GM19099 (cell line): ENCODE measurements around the gene IL36G.

Experiments used
- POLR2A ChIP-seq: IDR thresholded peaks from 3 replicates; pipeline ENCODE4 v1.6.1; 2011; ENCODE audit warnings: low read depth; ENCODE audit not compliant: insufficient read length; ENCODE audit errors: extremely low read depth

Gene IL36G

GRCh38 chr2:112959109-112959812 is 18.5 kb upstream of the IL36G start:
- TF ChIP-seq POLR2A: no peak

DNA sequence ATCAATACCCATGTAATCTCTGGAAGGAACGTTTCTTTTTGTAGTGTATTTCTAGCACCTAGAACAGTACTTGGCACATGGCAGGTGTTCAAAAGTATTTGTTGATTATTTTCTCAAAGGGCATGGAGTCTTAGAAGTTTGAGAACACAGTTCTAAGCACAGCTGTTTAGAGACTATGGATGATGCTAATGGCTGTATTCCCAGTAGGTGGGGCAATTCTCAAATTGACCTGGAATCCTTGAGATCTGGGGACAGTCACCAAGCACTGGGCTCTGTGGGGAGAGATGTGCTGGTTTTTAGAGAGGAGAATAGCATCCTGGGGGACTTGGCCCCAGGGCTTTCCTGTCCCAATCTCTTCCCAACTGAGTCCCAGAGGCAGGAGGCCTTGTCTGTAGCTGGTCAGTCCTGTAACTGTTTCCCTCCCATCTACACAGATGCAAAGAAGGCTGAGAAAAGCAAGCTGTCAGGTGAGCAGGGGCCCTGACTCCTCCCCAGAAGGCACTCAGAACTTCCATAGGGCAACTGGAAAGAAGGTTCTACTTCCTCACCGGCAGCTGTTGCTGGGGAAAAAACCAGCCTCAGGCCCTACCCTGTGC is 17.5 kb upstream of the IL36G start:
- TF ChIP-seq POLR2A: no peak

DNA sequence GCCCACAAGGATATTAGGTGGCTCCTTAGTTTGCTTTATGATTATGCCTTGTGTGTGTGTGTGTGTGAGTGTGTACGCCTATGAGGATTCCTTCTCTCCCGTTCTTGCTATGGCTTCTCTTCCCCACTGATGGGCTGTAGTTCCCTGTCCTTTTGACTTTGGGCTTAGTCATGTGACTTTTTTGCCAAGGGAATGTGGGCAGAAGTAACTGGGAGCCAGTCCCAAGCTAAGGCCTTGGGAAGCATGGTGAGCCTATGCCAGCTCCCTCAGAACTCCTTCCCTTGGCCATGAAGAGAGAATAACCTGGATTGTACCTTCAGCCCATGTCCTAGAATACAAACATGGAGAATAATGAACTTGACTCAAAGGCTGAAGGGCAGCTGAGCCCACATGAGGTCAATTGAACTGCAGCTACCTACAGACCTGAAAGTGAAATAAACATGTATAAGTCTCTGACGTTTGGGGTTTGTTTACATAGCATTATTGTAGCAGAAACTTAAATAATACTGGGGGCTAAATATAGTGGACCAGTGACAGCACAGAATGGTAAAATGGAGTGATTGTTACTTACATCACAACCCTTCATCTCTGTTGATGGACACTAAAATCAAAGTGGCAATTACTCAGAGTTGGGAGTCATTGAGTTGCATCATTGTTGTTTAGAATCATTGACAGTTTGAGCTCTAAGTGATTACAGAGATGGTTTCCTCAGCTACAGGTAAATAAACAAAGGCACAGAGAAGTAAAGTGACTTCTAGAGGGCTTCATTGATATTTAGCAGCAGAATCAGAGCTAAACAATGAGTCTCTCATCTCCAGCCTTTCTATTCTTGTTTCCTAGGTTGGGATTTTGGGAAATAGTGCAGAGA is 15.3 kb upstream of the IL36G start:
- TF ChIP-seq POLR2A: no peak

GRCh38 chr2:112967023-112967422 is 10.8 kb upstream of the IL36G start:
- TF ChIP-seq POLR2A: no peak

DNA sequence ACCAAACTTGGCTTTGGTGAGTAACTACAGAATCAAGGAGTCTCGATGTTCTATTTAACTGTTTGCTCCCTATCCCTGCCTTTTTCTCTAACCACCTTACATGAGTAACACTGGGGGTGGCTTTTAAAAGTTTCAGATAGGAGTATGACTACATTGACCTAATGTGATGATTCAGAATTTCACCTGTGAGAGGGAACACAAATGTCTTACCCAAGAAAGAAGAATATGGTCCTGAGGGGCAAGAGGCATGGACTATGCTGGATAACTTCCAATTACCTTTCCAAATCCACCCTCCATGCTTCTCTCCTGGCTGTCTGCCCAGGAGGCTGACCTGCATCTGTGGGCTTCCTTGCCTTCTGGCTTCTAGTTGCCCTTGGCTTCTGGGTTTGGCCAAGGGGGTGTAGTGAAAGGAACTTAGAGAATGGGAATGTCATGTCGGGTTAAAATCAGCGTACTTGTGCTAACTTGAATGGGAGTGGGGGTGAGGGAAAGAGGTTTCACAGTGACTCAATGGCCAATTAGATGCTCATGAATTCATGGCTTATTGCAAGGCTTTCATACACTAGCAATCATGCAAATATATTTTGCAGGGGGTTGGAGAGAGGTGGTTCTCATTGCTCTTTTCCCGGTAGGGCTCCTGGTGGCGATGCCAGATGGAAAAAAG is 5.3 kb upstream of the IL36G start:
- no peak for TF ChIP-seq POLR2A

DNA sequence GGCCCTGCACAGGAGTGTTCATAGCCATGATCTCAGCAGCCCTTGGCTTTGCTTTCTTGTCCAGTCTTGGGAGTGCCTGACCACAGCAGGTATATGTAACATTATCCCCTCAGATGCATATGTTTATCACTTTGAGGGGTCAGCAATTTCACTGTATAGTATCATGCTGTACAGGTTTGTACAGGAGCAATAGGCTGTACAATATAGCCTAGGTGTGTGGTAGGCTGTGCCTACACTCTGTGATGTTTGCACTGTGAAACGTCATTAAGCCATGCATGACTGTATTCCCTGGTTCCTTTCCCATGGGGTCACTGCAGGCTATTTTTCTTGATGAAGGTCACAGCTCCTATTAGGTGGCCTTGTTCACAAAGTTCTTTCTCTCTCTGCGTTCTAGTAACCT is 4.7 kb upstream of the IL36G start:
- TF ChIP-seq POLR2A: no peak

- no peak for TF ChIP-seq POLR2A
Measured at GRCh38 chr2:112979731-112980130, 1.9 kb downstream of the IL36G start.

DNA sequence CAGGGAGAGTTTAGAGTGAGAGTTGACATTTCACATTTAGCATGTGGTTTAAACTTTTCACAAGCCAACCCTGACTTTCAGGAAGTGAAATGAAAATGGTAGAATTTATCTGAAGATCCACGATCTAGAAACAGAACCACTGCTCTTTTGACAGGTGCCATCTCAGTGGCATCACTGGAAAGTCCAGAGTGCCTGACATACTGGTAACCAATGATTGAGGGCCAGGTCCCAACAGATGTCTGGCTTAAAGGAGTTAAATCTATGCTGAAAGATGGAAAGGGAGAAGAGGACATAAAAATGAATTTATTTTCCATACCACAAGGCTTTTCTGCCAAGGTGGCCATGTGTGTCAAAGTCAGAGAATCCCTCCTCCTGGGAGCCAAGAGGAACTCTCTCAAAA is 2.7 kb downstream of the IL36G start:
- no peak for TF ChIP-seq POLR2A

- TF ChIP-seq POLR2A: no peak
Measured at GRCh38 chr2:112985090-112985489, 7.3 kb downstream of the IL36G start.

GRCh38 chr2:112989611-112990010 is 11.8 kb downstream of the IL36G start:
- TF ChIP-seq POLR2A: no peak

DNA sequence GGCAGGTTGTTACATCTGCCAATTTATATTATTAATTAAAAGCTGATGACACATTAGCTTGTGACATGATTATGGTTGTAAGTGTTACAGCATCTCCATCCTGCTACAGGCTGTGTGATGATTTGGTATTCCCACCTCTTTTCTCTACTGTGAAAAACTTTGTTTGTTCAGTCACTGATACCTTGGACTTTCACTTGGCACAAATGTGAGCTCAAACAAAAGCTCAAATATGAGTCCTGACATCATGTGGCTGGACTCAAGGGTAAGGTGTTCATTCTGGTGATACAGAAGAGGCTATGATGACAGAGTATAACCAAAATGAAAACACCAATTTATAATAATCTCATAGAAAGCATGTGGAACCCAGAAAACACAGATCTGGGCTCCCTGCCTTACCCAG is 16.0 kb downstream of the IL36G start:
- TF ChIP-seq POLR2A: no peak

- no peak for TF ChIP-seq POLR2A
Measured at GRCh38 chr2:112994648-112995047, 16.8 kb downstream of the IL36G start.

DNA sequence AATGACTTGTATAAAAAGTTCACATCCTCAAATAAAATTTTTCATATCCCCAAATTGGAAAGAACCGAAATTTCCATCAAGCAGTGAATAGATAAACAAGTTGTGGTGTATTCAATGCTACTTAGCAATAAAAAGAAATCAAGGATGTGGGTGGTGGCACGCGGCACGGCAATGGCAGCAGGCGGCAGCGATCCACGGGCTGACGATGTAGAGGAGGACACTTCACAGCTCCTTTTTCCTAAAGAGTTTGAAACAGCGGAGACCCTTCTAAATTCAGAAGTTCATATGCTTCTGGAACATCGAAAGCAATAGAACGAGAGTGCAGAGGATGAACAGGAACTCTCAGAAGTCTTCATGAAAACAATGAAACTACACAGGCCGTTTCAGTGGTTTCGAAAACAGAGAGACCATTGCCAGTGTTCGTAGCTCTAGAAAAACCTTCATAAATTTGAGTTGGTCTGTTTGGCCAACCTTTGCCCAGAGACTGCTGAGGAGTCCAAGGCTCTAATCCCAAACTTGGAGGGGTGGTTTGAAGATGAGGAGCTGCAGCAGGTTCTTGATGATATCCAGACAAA is 17.6 kb downstream of the IL36G start:
- TF ChIP-seq POLR2A: no peak

DNA sequence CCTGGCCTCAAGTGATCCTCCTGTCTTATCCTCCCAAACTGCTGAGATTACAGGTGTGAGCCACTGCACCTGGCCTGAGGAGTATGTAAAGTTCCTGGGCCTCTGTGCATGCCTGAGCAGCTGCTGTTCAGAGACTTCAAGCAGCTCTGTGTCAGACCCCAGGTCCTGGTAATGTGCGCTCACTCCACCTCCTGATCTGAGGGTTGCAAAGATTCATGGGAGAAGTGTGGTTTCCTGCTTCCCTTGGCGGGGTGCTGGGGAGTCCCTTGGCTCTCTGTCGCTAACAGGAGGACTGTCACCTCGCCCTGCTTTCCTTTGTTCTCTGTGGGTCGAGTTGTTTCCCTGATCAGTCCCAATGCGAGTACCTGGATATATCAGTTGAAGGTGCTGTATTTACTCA is 18.8 kb downstream of the IL36G start:
- TF ChIP-seq POLR2A: no peak

DNA sequence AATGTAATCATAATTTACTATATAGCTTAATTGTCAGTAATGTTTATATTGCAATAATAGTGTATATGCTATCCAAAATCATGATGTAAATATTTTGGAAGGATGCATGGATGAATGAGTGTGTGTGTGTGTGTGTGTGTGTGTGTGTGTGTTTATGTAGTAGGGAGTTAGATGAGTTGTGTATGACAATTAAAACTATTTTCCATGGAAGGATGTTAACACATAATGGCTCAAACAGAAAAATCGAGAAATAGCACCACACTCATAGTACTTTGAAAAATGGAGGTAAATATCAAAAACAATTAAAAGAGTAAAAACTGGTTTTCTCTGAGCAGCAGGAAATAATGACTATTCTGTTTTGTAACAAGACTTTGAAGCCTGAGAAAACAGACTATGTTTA is 19.3 kb downstream of the IL36G start:
- no peak for TF ChIP-seq POLR2A
